ENCODE results near the gene HAGHL.
A peak's percentile ranks its signal among the peaks of the same experiment; 100 is the strongest.

HAGHL gene

GRCh38 chr16:736936-737481 lies 10.1 kb downstream of the HAGHL start:
- Histone ChIP-seq H3K27ac (no peak overlapping the region), H3K4me3 (ENCODE audit: low read depth, low read length) (no peak overlapping the region), H3K27me3 (replicated peaks) (no peaks in the 10 kb centered on the region), H3K36me3 (replicated peaks) (peaks cover 29% of the 10 kb centered on the region)
- in situ Hi-C loops (cut with HindIII; ENCODE audit: low pct_ligation_motif_present, low sequenced_read_pairs), result no loop called here
- no peak for DNase-seq
- no peak for TF ChIP-seq CTCF (IDR thresholded peaks at IDR 0.05; ENCODE audit: low read depth, low read length, missing control alignments)

- TF ChIP-seq CTCF (IDR thresholded peaks at IDR 0.05; ENCODE audit: low read depth, low read length, missing control alignments), result no peak
- H3K4me3 ChIP-seq (ENCODE audit: low read depth, low read length), result peak overlapping the region; percentile 79
- no peaks in the 10 kb centered on the region for H3K27me3 ChIP-seq (replicated peaks)
- in situ Hi-C loops (cut with HindIII; ENCODE audit: low pct_ligation_motif_present, low sequenced_read_pairs), result no loop called here
- peaks cover 12% of the 10 kb centered on the region for H3K36me3 ChIP-seq (replicated peaks)
- H3K27ac ChIP-seq, result no peak overlapping the region
- DNase-seq, result no peak
Observed at GRCh38 chr16:739560-740458, 12.9 kb downstream of the HAGHL start.

GRCh38 chr16:740459-740763 lies 13.5 kb downstream of the HAGHL start:
- Histone ChIP-seq H3K27ac (no peak overlapping the region), H3K4me3 (ENCODE audit: low read depth, low read length) (peak overlapping the region; percentile 79), H3K27me3 (replicated peaks) (no peaks in the 10 kb centered on the region), H3K36me3 (replicated peaks) (peaks cover 12% of the 10 kb centered on the region)
- in situ Hi-C loops (cut with HindIII; ENCODE audit: low pct_ligation_motif_present, low sequenced_read_pairs), result no loop called here
- no peak for TF ChIP-seq CTCF (IDR thresholded peaks at IDR 0.05; ENCODE audit: low read depth, low read length, missing control alignments)
- DNase-seq, result no peak

- no peak within 1 kb of the TSS for H3K27ac ChIP-seq
- in situ Hi-C loops (cut with HindIII; ENCODE audit: low pct_ligation_motif_present, low sequenced_read_pairs), result no loop called here
- peak; percentile 78 for DNase-seq
Observed at GRCh38 chr16:740764-741505, 14.0 kb downstream of the HAGHL start, which contains the start of gene CIAO3. Gene CIAO3 (minus strand): TSS chr16:740997. CDS start chr16:740985, 12 bp downstream.

More at GRCh38 chr16:740764-741505, 14.0 kb downstream of the HAGHL start, which contains the start of gene CIAO3:
- TF ChIP-seq CTCF (IDR thresholded peaks at IDR 0.05; ENCODE audit: low read depth, low read length, missing control alignments), result peak; percentile 58
- Histone ChIP-seq H3K27me3 (replicated peaks) (no peaks in the 10 kb centered on the region), H3K4me3 (ENCODE audit: low read depth, low read length) (peak within 1 kb of the TSS; percentile 79), H3K36me3 (replicated peaks) (peaks cover 7% of the 10 kb centered on the region)

Measured in brain microvascular endothelial cell (primary cell).